Spleen (tissue), 7 donors: ENCODE measurements around the gene TUT1.

Experiments
- POLR2AphosphoS5 ChIP-seq, 3 donors: sonication (generic); formaldehyde crosslinking; IDR thresholded peaks; one replicate each; pipeline ENCODE4 v1.5.1; 2017; ENCODE audit warnings: antibody characterized with exemption in 3 of 3
- TF ChIP-seq, protein P1 (sequence below), 11 experiments: fragments of 200-600 bp in 7 of 11; fragments of 450-650 bp in 4 of 11; sonication (generic) in 4 of 11; IDR thresholded peaks in 8 of 11; conservative IDR thresholded peaks in 3 of 11; 1 replicate in 7 of 11; 2 replicates in 4 of 11; pipeline versions ENCODE4 v1.4.0 to v1.8.0; 2016 to 2021; ENCODE audit warnings: antibody characterized with exemption in 11 of 11, inconsistent platforms in 4 of 11, mild to moderate bottlenecking in 1 of 11
- donor health status: DM: no; HTN: no; CAD: no; lungs with moderate emphysema.
- donor health status: DM: no; HTN: no; CAD: no.
- donor health status: DM: no; HTN: no; CAD: no.

DNA sequence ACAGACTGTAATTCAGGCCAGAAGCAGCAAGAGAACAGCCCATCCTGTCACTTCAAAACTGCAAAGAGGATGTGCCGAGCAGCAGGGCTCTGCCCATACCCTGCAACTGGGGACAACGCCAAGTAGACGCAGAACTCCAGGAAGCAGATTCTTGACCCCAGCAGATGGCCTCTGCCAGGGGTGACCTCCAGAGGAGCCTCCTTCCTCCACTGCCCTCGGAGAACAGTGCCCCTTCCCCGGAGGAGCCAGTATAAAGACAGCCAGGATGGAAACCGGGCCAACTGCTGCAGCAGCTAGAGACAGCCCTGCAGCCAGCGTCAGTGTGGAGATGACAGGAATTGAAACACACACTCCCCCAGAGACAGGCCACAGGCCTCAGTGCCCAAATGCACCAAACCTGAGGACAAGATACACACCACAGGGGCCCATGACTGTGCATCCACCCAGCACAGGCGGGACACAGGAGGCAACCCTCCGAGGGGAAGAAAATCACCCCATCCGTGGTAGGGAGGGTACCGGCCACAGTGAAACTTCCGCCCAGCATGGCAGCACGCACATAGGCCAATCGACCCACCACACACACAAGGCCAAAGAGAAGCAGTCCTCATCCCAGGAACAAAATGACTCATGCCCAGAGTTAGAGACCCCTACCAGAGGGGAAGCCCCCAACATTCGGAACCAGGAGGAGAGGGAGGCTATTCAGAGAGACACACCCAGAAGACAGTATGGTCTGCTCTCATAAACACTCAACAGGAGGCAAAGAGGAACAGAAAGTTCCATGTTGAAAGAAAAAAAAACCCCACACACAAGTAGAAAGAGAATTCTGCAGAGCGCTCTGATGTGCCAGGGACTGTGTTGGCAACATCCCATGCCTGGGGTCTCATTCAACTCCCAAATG is 50.3 kb downstream of the TUT1 start:
- TF ChIP-seq, protein P1, sequence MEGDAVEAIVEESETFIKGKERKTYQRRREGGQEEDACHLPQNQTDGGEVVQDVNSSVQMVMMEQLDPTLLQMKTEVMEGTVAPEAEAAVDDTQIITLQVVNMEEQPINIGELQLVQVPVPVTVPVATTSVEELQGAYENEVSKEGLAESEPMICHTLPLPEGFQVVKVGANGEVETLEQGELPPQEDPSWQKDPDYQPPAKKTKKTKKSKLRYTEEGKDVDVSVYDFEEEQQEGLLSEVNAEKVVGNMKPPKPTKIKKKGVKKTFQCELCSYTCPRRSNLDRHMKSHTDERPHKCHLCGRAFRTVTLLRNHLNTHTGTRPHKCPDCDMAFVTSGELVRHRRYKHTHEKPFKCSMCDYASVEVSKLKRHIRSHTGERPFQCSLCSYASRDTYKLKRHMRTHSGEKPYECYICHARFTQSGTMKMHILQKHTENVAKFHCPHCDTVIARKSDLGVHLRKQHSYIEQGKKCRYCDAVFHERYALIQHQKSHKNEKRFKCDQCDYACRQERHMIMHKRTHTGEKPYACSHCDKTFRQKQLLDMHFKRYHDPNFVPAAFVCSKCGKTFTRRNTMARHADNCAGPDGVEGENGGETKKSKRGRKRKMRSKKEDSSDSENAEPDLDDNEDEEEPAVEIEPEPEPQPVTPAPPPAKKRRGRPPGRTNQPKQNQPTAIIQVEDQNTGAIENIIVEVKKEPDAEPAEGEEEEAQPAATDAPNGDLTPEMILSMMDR (IDR thresholded peaks at IDR 0.05 in 8 of 11, conservative IDR thresholded peaks at IDR 0.05 in 3 of 11), result no peak
- TF ChIP-seq POLR2AphosphoS5 (IDR thresholded peaks at IDR 0.05), result peak; percentile 72 to 83 (median 75)
